CD4-positive, alpha-beta T cell treated with Interferon alpha-2 for 1 hour (primary cell): Measurements from ENCODE around the gene LRRN2.

Experiments
- DNase-seq, 2 donors: peaks; one replicate each; pipeline ENCODE4 v3.0.0-alpha.2; 2020 to 2022

Gene LRRN2

GRCh38 chr1:204688776-204689175 is 3.2 kb upstream of the LRRN2 start:
- DNase-seq, result no peak

- DNase-seq, result no peak
These were observed 2.5 kb upstream of the LRRN2 start for GRCh38 chr1:204688007-204688406.

- no peak for DNase-seq
These were observed 835 bp downstream of the LRRN2 start for GRCh38 chr1:204684571-204685235.

GRCh38 chr1:204684206-204684570 is 1.4 kb downstream of the LRRN2 start:
- DNase-seq, result no peak

- no peak for DNase-seq
These were observed 2.0 kb downstream of the LRRN2 start for GRCh38 chr1:204683284-204684205.

- no peak for DNase-seq
These were observed 5.1 kb downstream of the LRRN2 start for GRCh38 chr1:204680461-204680860.

- no peak for DNase-seq
These were observed 5.5 kb downstream of the LRRN2 start for GRCh38 chr1:204680051-204680450.

GRCh38 chr1:204678721-204679475 is 6.6 kb downstream of the LRRN2 start:
- DNase-seq, result no peak

- no peak for DNase-seq
These were observed 7.7 kb downstream of the LRRN2 start for GRCh38 chr1:204677864-204678263.

GRCh38 chr1:204676043-204676442 is 9.5 kb downstream of the LRRN2 start:
- DNase-seq, result no peak

GRCh38 chr1:204673909-204674649 is 11.5 kb downstream of the LRRN2 start:
- no peak for DNase-seq

- DNase-seq, result no peak
These were observed 12.3 kb downstream of the LRRN2 start for GRCh38 chr1:204673209-204673608.

- DNase-seq, result no peak
These were observed 12.9 kb downstream of the LRRN2 start for GRCh38 chr1:204672482-204673121.

GRCh38 chr1:204672069-204672468 is 13.5 kb downstream of the LRRN2 start:
- no peak for DNase-seq

GRCh38 chr1:204670152-204670927 is 15.2 kb downstream of the LRRN2 start:
- DNase-seq, result no peak

GRCh38 chr1:204669579-204669978 is 16.0 kb downstream of the LRRN2 start:
- no peak for DNase-seq

- DNase-seq, result no peak
These were observed 21.2 kb downstream of the LRRN2 start for GRCh38 chr1:204664384-204664651.

- DNase-seq, result no peak
These were observed 21.7 kb downstream of the LRRN2 start for GRCh38 chr1:204663644-204664383.

GRCh38 chr1:204662530-204662929 is 23.0 kb downstream of the LRRN2 start:
- no peak for DNase-seq

- no peak for DNase-seq
These were observed 25.0 kb downstream of the LRRN2 start for GRCh38 chr1:204660509-204660908.

GRCh38 chr1:204659056-204659455 is 26.5 kb downstream of the LRRN2 start:
- DNase-seq, result no peak
